Cardiac septum (tissue), 1 donor: ENCODE measurements around the gene FAM124B. TPM values are rescaled to one million over a fixed set of nuclear protein-coding genes. Genes with fewer than 3 reads are reported as not detected.
"Not testable (repeated sequence)": the region's sequence is repeated elsewhere in the genome, so short reads cannot be mapped to it uniquely, and the experiment has no call there.

Experiments
- DNase-seq: peaks from one replicate; pipeline ENCODE4 v3.0.0-alpha.2; 2020; ENCODE audit warnings: low spot score
- intact Hi-C: fragments of 100-400 bp; cut with DNase I; formaldehyde crosslinking; loops from one replicate; pipeline ENCODE4 v1.14.0; 2022
- total RNA-seq: library from RNA; stranded (reverse); fragmentation: NEBNext Ultra II Directional; extraction: Animal tissue kit (Norgen Biotek cat#: 25700); gene quantifications from one replicate; pipeline ENCODE4 v1.2.1, GENCODE V29; 2021
- donor health status: DM: no; HTN: no; CAD: no.

The FAM124B gene
- total RNA-seq, 1 donor from 2014 or later = 1.9 TPM

DNA sequence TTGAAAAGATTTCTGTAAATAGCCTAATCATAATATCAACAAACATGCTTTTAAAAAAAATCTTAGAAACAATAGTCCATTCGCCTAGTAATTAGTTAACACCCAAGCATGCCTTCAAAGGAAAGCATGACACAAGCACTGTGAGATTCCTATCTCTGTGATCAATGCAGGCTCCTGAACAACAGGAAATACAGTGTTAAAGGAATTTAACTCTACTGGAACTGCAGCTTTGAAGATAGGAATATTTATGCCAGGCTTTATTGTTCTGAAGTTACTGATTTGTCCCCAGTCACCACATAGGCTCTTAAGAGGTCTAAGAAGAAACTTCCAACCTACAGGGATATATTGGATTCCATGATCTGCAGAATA lies 15.4 kb upstream of the FAM124B start:
- no peak for DNase-seq
- intact Hi-C loops = no loop called here

DNA sequence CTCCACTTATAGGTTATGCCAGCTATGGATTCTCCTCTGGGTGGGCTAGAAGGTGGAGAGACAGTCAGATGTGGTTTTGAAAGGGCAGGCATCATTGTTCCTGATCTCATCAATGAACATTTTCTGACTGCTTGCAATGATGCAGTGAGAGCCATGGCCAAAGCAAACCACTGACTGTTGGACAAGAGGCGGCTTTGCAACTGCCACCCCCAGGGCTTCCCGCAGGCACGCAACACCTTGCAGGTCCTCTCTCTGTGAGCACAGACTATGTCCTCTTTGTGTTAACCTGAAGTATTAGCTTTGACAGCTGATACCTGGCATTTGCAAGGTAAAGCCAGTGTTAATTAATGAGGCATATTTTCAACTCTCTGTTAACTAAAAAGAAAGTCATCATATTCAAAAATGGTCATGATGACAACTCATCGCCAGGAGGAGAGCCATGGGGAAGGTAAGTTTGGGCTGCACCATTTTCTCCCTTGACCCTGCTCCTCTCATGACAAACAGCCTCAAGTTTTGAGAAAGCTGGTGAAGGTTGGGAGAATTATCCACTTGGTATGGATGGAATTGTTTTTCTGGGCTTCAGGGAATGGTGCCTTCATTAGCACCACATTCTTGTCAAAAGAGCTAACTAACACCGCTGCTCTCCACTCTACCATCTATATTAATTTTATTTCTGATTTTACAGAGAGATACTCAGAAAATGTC lies 14.9 kb upstream of the FAM124B start:
- no peak for DNase-seq
- intact Hi-C loops = no loop called here

DNA sequence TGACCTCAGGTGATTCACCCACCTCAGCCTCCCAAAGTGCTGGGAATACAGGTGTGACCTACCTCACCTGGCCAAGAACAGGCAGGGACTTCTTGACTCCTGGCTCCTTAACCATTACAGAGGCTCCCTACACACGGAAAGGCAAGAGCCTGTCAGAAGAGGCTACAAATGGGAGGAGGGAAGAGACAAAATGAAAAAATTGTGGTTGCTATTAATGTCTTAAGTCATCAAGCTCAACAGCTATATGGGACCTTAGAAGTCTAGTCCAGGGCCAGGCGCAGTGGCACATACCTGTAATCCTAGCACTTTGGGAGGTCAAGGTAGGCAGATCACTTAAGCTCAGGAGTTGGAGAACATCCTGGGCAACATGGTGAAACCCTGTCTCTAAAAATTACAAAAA lies 11.5 kb upstream of the FAM124B start:
- DNase-seq = no peak
- intact Hi-C loops = no loop called here

DNA sequence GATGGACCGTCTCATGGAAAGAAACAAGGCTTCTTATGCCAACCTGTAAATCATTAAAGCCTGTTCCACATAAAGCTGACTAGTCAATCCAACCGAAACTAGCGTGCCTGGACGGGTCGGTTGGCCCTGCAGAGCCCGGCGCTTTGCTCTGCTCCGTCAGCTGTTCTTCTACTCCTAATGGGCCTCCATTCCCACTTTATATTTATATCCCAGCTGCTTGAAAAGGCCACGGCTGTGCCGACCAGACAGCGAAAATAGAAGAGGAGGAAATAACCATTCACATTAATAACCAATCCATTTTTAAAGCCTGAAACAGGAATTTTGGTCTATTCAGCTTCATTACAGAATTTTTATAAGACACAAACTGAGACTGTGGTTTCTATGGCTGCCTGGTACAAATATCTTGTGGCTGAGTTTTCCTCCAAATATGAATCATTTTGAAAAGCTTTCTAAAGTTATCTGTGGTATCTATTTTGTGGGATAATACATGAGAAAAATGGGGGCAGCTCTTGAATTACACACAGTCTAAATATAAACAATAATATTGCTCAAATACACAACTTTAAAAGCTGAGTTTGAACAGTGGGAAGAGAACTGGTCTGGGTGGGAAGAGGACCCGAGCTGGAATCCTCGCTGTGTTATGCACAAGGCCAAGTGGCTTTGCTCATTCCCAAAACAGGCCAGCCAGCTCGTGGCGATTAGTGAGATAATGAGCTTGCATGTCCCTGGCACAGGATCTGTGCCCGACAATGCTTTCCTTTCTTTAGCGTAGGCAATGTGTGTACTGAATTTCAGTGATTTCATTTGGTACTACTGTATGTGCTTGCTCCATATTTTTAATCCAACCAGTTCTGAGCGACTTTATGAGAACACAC lies 10.5 kb upstream of the FAM124B start:
- DNase-seq = no peak
- intact Hi-C loops = no loop called here

DNA sequence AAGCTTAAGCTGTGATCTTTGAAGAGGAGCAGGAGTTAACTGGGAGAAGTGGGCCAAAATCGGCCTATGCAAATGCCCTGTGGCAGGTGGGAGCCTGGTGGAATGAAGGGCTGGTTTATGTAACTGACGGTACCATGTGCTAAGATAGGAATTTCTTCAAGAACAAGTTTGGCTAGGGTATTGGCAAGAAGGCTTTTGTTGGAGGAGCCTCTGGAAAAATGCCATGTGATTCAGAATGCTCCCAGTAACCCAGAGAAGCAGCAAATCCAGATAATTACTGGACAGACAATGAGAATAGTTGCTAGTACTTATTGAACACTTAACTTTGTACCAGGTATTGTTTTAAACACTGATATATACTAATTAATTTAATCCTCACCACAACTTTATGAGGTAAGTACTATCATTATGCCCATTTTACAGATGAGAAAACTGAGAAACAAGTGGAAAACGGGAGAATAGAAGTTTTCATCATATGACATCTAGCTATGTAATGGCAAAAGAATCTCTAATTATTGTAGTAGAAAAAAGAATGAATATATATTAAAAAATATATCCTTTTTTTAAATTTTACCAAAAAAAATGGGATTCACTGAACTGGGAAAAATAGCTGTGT lies 9.1 kb upstream of the FAM124B start:
- intact Hi-C loops = no loop called here
- no peak for DNase-seq

DNA sequence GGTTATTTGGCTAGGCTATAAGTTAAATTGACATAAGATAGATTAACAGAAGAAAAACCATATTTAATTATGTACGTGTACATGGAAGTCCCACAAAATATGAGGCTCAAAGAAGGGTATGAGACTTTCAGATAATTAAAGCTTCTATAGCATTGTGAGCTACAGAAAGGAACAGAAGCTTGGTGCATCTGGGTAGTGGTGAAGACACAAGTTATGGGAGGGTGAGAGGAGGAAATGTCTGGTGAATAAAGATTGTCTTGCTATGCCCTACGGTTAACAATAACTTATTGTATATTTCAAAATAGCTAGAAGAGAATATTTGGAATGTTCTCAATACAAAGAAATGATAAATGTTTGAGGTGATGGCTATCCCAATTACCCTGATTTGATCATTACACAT lies 6.8 kb upstream of the FAM124B start:
- DNase-seq = no peak

DNA sequence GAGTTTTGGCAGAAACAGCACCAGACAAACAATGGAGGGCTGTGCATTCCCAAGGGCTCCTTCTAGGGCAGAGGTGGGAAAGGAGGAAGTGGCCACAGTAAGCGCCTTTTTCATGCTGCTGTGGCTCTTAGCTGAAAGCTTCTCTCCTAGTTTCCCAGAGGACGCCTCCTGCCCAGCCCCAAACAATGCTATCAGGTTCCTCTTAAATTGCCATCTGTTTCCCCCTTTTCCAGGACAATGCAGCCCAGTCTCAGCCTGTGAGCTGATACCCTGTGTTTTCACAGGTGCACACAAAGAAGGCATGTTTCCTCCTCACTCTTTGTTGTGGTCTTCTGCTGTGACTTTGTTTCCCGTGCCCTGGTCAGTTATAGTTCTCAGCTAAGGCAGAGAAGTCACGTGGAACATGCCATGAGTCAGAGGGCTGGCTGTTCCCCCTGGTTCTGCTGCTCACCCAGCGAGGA lies 5.4 kb upstream of the FAM124B start:
- no peak for DNase-seq
- intact Hi-C loops = no loop called here

More for the DNA sequence above, 6.8 kb upstream of the FAM124B start:
- intact Hi-C loops = no loop called here

DNA sequence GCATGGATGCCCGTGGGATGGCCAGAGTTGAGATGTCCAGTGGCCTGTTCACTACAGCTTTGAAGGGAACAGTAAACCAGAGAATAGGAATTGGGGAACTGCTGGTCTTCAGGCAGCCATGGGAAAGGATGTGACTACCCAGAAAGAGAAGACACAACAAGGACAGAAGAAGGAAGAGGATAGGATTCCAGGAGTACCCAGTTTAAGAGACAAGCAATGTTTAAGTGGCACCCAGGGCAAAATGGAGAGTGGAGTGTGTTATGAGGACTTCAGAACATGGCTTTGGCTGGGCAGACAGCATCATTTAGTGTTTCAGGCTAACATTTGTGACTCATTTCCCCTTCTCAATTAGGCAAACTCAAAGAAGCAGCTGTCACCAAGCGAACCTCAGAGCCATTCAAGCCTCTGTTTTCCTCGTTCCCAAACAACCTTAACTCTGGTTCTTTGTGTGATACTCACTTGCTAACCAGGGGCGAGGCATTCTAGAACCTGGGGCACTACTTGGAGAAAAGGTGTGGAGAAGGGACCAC lies 4.0 kb upstream of the FAM124B start:
- no peak for DNase-seq
- intact Hi-C loops = no loop called here

DNA sequence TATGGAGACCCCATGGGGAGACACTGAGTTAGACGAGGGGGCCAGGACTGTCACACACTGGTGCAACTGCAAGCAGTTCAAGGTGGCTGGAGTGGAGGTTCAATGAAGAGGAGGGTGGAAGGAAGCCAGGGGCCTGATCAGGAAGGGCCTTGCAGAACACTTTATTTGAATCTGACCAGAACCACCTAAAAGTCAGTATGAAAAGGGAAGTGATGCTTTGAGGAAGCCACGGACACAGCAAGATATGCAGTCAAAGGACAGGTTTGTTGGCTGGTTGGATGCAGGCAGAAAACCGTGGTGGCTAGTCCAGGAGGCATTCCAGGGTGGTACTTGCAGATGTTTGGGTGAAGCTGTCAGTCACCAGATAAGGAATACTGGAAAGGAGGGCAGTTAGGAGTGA lies 3.5 kb upstream of the FAM124B start:
- intact Hi-C loops = no loop called here
- DNase-seq = no peak

DNA sequence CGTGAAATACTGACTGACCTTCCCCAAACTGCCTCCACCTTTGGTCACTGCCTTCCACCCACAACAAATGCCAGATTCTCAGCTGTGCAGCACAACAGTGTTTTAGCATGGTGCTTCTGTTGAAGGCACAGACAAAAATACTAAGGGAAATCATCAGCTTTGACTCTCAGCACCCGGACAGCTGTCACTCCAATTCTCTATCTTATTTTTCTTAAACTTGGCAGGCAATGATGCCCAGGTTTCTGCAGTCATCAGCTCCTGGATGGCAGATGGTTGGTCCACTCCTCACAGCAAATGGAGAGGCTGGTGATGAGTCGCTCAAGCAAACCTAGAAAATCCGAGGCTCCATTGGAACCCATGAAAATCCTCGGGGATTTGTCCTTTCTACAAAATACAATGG lies 2.9 kb upstream of the FAM124B start:
- intact Hi-C loops = no loop called here
- no peak for DNase-seq

DNA sequence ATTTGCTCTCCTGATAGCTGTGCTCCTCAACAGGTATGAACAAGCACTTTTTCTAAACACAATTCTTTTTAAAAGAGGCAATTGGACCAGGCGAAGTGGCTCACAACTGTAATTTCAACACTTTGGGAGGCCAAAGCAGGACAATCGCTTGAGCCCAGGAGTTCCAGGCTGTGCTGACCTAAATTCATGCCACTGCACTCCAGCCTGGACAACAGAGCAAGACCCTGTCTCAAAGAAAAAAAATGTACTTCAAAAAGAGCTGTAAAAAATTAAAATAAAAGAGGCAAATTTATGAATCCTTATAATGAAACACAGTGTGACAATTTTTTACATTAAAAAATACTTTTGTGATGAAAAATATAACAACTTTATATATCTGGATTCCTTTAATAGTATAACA lies 1.8 kb upstream of the FAM124B start:
- no peak for DNase-seq
- intact Hi-C loops = no loop called here

DNA sequence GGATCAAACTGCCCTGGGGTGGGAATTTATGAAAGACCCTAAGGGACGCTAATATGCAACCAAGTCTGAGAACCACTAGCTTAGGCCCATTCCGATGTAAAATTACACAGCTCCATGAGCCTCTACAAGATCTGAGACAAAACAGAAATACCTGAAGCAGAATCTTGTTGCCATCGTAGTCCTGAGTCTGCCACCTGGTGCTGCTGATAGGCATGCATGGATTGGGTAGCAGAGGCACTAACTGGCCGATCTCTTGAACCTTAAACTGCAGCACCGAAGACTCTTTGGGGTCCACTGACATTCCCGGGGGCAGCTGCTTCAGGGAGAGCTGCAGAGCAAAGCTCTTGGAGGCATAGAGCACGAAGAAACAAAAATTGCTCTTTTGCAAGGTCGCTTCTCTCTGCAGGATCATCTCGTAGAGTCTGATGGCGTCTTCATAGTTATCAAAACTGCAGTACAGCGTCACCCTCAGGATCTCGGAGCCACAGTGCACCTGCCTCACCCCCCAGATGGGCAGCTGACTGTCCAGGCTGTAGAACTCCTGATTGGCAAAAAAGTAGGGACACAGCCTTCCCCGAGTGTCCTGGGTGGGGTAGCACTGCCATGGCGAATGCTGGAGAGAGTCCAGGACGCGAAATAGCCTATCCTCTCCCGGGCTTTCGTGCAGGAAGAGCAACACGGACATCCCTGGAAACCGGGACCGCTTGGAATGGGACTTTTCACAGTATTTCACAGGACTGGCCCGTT lies 848 bp downstream of the FAM124B start:
- DNase-seq = no peak

DNA sequence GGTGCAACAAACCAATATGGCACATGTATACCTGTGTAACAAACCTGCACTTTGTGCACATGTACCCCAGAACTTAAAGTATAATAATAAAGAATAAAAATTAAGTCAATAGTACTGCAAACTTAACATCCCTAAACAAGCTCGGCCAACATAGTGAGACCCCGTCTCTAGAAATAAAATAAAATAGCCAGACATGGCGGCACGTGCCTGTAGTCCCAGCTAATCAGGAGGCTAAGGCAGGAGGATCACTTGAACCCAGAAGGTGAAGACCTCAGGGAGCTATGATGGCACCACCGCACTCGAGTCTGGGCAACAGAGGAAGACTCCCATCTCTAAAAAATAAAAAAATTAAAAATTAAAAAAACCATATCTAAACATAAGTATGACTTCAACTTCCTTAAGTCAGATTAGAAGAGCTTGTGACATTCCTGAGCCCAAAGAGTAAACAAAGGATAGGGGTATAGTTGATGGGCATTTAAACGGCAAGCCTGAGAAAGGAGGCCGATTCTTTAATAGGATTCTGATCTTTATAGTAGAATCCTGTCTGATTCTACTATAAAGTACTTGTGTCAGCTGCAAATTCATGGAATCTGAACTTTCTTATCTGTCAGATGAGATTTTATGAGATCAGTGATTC lies 1.6 kb downstream of the FAM124B start:
- intact Hi-C loops = no loop called here
- no peak for DNase-seq

More for the DNA sequence above, 848 bp downstream of the FAM124B start:
- intact Hi-C loops = no loop called here

DNA sequence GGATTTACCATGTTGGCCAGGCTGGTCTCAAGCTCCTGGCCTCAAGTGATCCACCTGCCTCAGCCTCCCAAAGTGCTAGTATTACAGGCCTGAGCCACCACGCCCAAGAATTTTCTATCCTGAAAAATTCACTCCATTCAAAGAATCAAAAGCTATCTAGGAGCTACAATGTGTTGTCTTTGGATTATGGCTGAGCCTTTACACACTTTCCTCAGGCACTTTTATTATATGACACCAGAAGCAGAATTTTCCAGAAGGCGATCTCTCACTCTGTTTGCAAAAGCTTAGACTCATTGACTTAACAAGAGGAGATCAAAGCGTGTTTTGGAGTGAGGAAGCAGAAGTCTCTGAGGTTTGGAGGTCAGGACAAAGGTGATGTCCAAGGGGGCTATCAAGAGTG lies 3.6 kb downstream of the FAM124B start:
- intact Hi-C loops = no loop called here
- DNase-seq = no peak

DNA sequence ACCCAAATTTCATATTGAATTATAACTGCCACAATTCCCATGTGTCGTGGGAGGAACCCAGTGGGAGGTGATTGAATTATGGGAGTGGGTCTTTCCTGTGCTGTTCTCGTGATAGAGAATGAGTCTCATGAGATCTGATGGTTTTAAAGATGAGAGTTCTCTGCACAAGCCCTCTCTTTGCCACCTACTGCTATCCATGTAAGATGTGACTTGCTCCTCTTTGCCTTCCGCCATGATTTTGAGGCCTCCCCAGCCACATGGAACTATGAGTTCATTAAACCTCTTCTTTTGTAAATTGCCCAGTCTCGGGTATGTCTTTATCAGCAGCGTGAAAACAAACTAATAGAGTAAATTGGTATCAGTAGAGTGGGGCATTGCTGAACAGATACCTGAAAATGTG lies 4.8 kb downstream of the FAM124B start:
- DNase-seq, intact Hi-C loops: not testable (repeated sequence)

DNA sequence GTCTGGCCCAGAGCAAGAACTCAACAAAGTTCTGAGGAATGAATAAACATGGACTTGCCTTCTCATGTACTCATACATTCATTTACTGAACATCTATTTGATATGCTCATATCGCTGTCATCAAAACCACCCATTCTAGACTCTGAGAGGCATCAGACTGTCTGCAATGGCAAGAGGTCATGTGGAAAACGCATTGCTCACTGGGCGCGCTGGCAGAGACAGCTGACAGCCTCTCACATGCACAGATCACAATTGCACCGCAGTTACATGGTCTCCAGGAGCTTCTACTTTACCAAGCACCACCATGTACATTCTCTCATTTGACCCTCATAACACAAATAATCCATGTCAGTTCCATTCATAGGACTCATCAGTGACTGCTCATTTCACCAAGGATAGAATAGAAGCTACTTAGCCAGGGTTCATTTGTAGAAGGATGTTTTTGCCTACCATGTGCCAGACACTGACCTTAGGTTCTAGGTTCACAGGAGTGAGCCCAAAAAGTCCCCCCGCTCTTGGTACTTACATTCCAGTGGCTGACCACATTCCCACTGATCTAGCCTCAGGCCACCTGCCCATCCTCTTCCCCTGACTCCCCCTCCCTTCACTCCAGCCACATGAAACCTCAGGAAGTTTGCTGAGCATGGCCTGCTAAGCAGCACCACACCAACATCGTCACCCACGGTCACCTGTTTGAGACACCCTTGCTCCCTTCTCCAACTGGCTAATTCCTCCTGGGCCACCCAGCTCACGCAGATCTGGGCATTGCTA lies 6.1 kb downstream of the FAM124B start:
- no peak for DNase-seq
- intact Hi-C loops = no loop called here

DNA sequence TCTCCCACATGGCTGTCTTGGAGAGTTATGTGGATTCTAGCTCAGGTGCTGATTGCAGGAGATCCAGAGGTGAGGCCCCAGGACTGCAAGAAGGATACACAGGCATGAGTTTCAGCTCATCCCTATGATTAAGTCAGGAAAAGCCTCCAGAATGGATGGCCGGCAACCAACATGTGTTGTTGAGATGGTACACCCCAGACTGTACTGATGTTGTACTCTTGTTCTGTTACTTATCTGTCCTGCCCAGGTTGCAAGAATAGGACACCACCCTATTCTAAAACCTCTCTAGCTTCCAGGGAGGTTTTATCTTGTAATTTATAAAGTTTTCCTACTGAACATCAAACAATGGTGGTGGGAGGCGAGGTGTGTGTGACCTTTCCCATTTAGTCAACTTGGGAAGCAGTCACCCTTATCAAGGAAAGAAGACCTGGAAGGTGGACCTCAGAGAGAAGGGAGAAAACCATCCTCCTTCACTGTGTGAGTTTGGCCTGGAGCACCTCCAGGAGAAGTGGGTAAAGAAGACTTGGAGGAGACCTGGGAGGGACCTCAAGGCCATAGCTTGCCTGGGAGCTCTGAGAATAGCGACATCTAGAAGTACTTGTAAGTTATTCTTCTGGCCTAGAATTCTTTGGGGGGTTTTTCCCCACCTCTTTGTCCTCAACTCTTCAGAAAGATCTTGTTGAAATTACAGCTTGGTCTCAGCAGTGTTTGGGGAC lies 8.6 kb downstream of the FAM124B start:
- intact Hi-C loops = no loop called here
- DNase-seq = no peak

DNA sequence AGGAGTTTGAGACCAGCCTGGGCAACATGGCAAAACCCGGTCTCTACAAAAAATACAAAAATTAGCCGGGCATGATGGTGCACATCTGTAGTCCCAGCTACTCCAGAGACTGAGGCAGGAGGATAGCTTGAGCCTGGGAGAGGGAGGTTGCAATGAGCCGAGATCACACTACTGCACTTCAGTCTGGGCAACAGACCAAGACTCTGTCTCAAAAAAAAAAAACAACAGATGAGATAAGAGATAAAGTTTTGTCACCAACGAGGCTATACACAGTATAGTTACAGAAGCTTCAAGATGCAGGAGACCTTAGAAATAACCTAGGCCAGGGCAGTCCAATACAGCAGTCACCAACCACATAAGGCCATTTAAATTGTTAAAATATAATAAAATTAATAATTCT lies 9.4 kb downstream of the FAM124B start:
- DNase-seq = no peak
- intact Hi-C loops = no loop called here
